K562 (cell line): ENCODE measurements around the gene AKT3.

Experiments
- BCL6 ChIP-seq: fragments of 250-450 bp; sonication (Bioruptor Pico); IDR thresholded peaks from 2 replicates; pipeline ENCODE4 v1.4.0; 2020
- C11orf30 ChIP-seq: fragments of 450-650 bp; IDR thresholded peaks from 2 replicates; pipeline ENCODE4 v1.6.1; 2016; ENCODE audit warnings: low read depth, mild to moderate bottlenecking
- CTCF ChIP-seq, 3 experiments: IDR thresholded peaks in 2 of 3; conservative IDR thresholded peaks in 1 of 3; 2 replicates each; pipeline ENCODE4 v1.5.1; 2011 to 2012; ENCODE audit warnings: low read length in 3 of 3, mild to moderate bottlenecking in 3 of 3, control low read depth in 2 of 3, improper control_type of control experiment in 1 of 3, inconsistent platforms in 1 of 3, low read depth in 1 of 3, mixed read lengths in 1 of 3, moderate library complexity in 1 of 3; ENCODE audit not compliant: insufficient read depth in 2 of 3
- HES1 ChIP-seq: fragments of 450-650 bp; IDR thresholded peaks from 2 replicates; pipeline ENCODE4 v1.6.1; 2016; ENCODE audit warnings: low read depth, mild to moderate bottlenecking, moderate library complexity
- KLF16 ChIP-seq: IDR thresholded peaks from 2 replicates; pipeline ENCODE4 v1.6.1; 2016; ENCODE audit warnings: antibody characterized with exemption
- MYC ChIP-seq, 2 experiments: fragments of 250-450 bp in 1 of 2; sonication (Bioruptor Pico) in 1 of 2; IDR thresholded peaks; 2 replicates each; pipeline versions ENCODE4 v1.5.1 to v1.6.1; 2012 to 2021; ENCODE audit warnings: low read depth in 2 of 2, borderline replicate concordance in 1 of 2, improper control_type of control experiment in 1 of 2, low read length in 1 of 2, mild to moderate bottlenecking in 1 of 2, moderate library complexity in 1 of 2
- PCBP1 ChIP-seq: fragments of 200-400 bp; formaldehyde crosslinking; IDR thresholded peaks from 2 replicates; pipeline ENCODE4 v1.6.1; 2018; ENCODE audit warnings: mild to moderate bottlenecking, low read depth, low read length; ENCODE audit not compliant: poor library complexity, severe bottlenecking
- PHB2 ChIP-seq: fragments of 450-650 bp; IDR thresholded peaks from 2 replicates; pipeline ENCODE4 v1.6.1; 2017; ENCODE audit warnings: low read depth
- PHTF2 ChIP-seq: fragments of 250-450 bp; sonication (Bioruptor Pico); IDR thresholded peaks from 2 replicates; pipeline ENCODE4 v1.5.0; 2021; ENCODE audit warnings: mild to moderate bottlenecking
- POU5F1 ChIP-seq: fragments of 150-350 bp; IDR thresholded peaks from 2 replicates; pipeline ENCODE4 v1.6.1; 2014; ENCODE audit warnings: borderline replicate concordance, low read length, low read depth, mild to moderate bottlenecking; ENCODE audit not compliant: partially characterized antibody
- SIX5 ChIP-seq, 2 experiments: IDR thresholded peaks; 2 replicates each; pipeline ENCODE4 v1.6.1; 2011; ENCODE audit warnings: low read length in 2 of 2, borderline replicate concordance in 1 of 2, low read depth in 1 of 2, mild to moderate bottlenecking in 1 of 2, moderate library complexity in 1 of 2; ENCODE audit not compliant: insufficient read depth in 1 of 2
- STAT6 ChIP-seq: sonication (generic); formaldehyde crosslinking; IDR thresholded peaks from 2 replicates; pipeline ENCODE4 v1.8.1; 2023; ENCODE audit warnings: mild to moderate bottlenecking, missing genetic modification reagents
- TSC22D4 ChIP-seq: fragments of 450-650 bp; IDR thresholded peaks from 2 replicates; pipeline ENCODE4 v1.6.1; 2016; ENCODE audit warnings: missing genetic modification characterization, missing biosample characterization, control low read depth

GRCh38 chr1:243454328-243454997 is 395.6 kb downstream of the AKT3 start:
- TF ChIP-seq MYC (IDR thresholded peaks at IDR 0.05; ENCODE audit: low read depth, low read length) (no peak), MYC (CRISPR knock-in tag; IDR thresholded peaks at IDR 0.05; ENCODE audit: borderline replicate concordance, low read depth) (no peak), C11orf30 (no peak), POU5F1 (no peak), HES1 (no peak), KLF16 (no peak), PHB2 (no peak), BCL6 (CRISPR knock-in tag) (no peak), STAT6 (CRISPR knock-in tag) (no peak), PCBP1 (no peak), CTCF (IDR thresholded peaks at IDR 0.05 in 2 of 3, conservative IDR thresholded peaks at IDR 0.05 in 1 of 3; ENCODE audit: insufficient read depth in 2 of 3, low read depth in 1 of 3, low read length in 3 of 3) (no peak), PHTF2 (CRISPR knock-in tag) (no peak), TSC22D4 (tag) (no peak), SIX5 (IDR thresholded peaks at IDR 0.05; ENCODE audit: borderline replicate concordance in 1 of 2, insufficient read depth in 1 of 2, low read depth in 1 of 2, low read length in 2 of 2) (no peak)
